ENCODE results near the gene RAB35. TPM values are rescaled to one million over a fixed set of nuclear protein-coding genes. Genes with fewer than 3 reads are reported as not detected.
"Not testable (repeated sequence)": the region's sequence is repeated elsewhere in the genome, so short reads cannot be mapped to it uniquely, and the experiment has no call there.

RAB35 gene
- total RNA-seq, 1 donor from 2014 or later = 89.2 TPM

- Mint-ChIP-seq H3K4me3 (no peak overlapping the region), H3K27me3 (ENCODE audit: insufficient read depth) (no peaks in the 10 kb centered on the region), H3K36me3 (ENCODE audit: low read depth) (peaks cover 32% of the 10 kb centered on the region), H3K4me1 (ENCODE audit: low read depth) (peaks cover 43% of the 10 kb centered on the region), H3K9me3 (no peaks in the 10 kb centered on the region), H3K27ac (peak overlapping the region; percentile 35)
- intact Hi-C loops (cut with micrococcal nuclease) = no loop called here
- DNase-seq (ENCODE audit: low spot score) = no peak
Measured at GRCh38 chr12:120048263-120048662, 68.3 kb downstream of the RAB35 start.

- peaks cover 37% of the 10 kb centered on the region for H3K4me1 Mint-ChIP-seq (ENCODE audit: low read depth)
- DNase-seq (ENCODE audit: low spot score) = no peak
- no peaks in the 10 kb centered on the region for H3K27me3 Mint-ChIP-seq (ENCODE audit: insufficient read depth)
- H3K27ac Mint-ChIP-seq = no peak overlapping the region
- peaks cover 30% of the 10 kb centered on the region for H3K36me3 Mint-ChIP-seq (ENCODE audit: low read depth)
- intact Hi-C loops (cut with micrococcal nuclease) = no loop called here
- no peak overlapping the region for H3K4me3 Mint-ChIP-seq
- H3K9me3 Mint-ChIP-seq = no peaks in the 10 kb centered on the region
Measured at GRCh38 chr12:120047072-120047471, 69.5 kb downstream of the RAB35 start.

GRCh38 chr12:120045367-120045766 is 71.2 kb downstream of the RAB35 start:
- H3K9me3 Mint-ChIP-seq; DNase-seq (ENCODE audit: low spot score); H3K4me3 Mint-ChIP-seq; intact Hi-C loops (cut with micrococcal nuclease); H3K27me3 Mint-ChIP-seq (ENCODE audit: insufficient read depth); H3K27ac Mint-ChIP-seq: not testable (repeated sequence)
- Mint-ChIP-seq H3K36me3 (ENCODE audit: low read depth) (peaks cover 33% of the 10 kb centered on the region), H3K4me1 (ENCODE audit: low read depth) (peaks cover 41% of the 10 kb centered on the region)

Other genes with a start within 250 kb of the RAB35 start
- 36.6 and 40.3 TPM in 2 replicates for gene CIT, start 239.4 kb downstream of the RAB35 start, total RNA-seq
- gene BICDL1, start 127.5 kb downstream of the RAB35 start, total RNA-seq = 136 and 140 TPM in 2 replicates
- gene GCN1, start 78.0 kb upstream of the RAB35 start, total RNA-seq = 164 and 173 TPM in 2 replicates
- 2,459 and 2,531 TPM in 2 replicates for gene RPLP0, start 84.4 kb upstream of the RAB35 start, total RNA-seq
- gene PXN, start 149.0 kb upstream of the RAB35 start, total RNA-seq = 53.0 and 57.7 TPM in 2 replicates
- gene RNU4-2, start 175.2 kb upstream of the RAB35 start, total RNA-seq = 5,055 and 7,832 TPM in 2 replicates
- gene RNU4-1, start 176.5 kb upstream of the RAB35 start, total RNA-seq = 2,369 and 3,474 TPM in 2 replicates
- gene SIRT4, start 185.6 kb upstream of the RAB35 start, total RNA-seq = 1.0 and 1.7 TPM in 2 replicates
- not detected in 2 replicates for gene PLA2G1B, start 211.0 kb upstream of the RAB35 start, total RNA-seq

Data from activated T-helper 1 cell treated with anti-CD3 and anti-CD28 coated beads, Interleukin-12 subunit alpha, Interleukin-12 subunit beta, Interleukin-2, Interleukin-4 antibody, amounts not matched to agents 30 ng/mL and 10 ng/mL and 1 ng/mL, durations not matched to agents 14 hours and 24 hours and 36 hours (primary cell).